T-cell (primary cell): ENCODE measurements around the gene C19orf53. TPM values are rescaled to one million over a fixed set of nuclear protein-coding genes. Genes with fewer than 3 reads are reported as not detected.

Source experiments
- ATAC-seq, 4 experiments: fragments of 200-7000 bp in 3 of 4; fragments of 150-1000 bp in 1 of 4; cut with Tn5 transposase; replicated peaks in 1 of 4; 1 replicate in 3 of 4; 2 replicates in 1 of 4; pipeline ENCODE4 v1.10.0; 2021; ENCODE audit warnings: moderate library complexity in 3 of 4, mild to moderate bottlenecking in 2 of 4, moderate number of reproducible peaks in 1 of 4
- CTCF ChIA-PET, 2 donors: fragments of 300-600 bp; sonication (Branson Sonifier 250); formaldehyde crosslinking; loops; one replicate each; lab custom pipeline; 2022; ENCODE audit warnings: antibody characterized with exemption in 2 of 2; lab: Charles Lee
- POLR2A ChIA-PET, 2 donors: fragments of 300-600 bp; sonication (Branson Sonifier 250); formaldehyde crosslinking; loops; one replicate each; lab custom pipeline; 2022; ENCODE audit warnings: antibody characterized with exemption in 2 of 2; lab: Charles Lee
- DNase-seq, 35 experiments: peaks; one replicate each; pipeline versions ENCODE4 v3.0.0 to v3.0.0-alpha.2; 2013 to 2023
- H3K27ac ChIP-seq: one replicate; pipeline ENCODE4 v1.5.1; 2013; ENCODE audit warnings: low read length
- H3K27me3 ChIP-seq, 2 experiments: replicated peaks in 1 of 2; 1 replicate in 1 of 2; 2 replicates in 1 of 2; pipeline versions ENCODE4 v1.6.1 to v1.7.0; 2013; ENCODE audit warnings: low read length in 1 of 2, mixed read lengths in 1 of 2; ENCODE audit not compliant: control insufficient read depth in 2 of 2, insufficient read depth in 2 of 2; ENCODE audit errors: extremely low read depth in 1 of 2
- H3K36me3 ChIP-seq, 2 donors: 1 replicate in 1 of 2; 2 replicates in 1 of 2; pipeline versions ENCODE4 v1.6.1 to v1.7.0; 2013; ENCODE audit warnings: low read length in 1 of 2; ENCODE audit not compliant: control insufficient read depth in 2 of 2, insufficient read depth in 1 of 2; ENCODE audit errors: extremely low read depth in 1 of 2
- H3K4me1 ChIP-seq, 2 experiments: 1 replicate in 1 of 2; 2 replicates in 1 of 2; pipeline versions ENCODE4 v1.6.1 to v1.7.0; 2013; ENCODE audit warnings: low read length in 2 of 2, mixed read lengths in 1 of 2; ENCODE audit not compliant: insufficient read depth in 2 of 2, control insufficient read depth in 1 of 2; ENCODE audit errors: extremely low read depth in 1 of 2
- H3K4me3 ChIP-seq, 2 donors: 1 replicate in 1 of 2; 2 replicates in 1 of 2; pipeline versions ENCODE4 v1.5.1 to v1.7.0; 2013; ENCODE audit warnings: mild to moderate bottlenecking in 2 of 2, low read length in 1 of 2, moderate library complexity in 1 of 2; ENCODE audit not compliant: control insufficient read depth in 1 of 2; ENCODE audit errors: extremely low read depth in 1 of 2
- H3K9me3 ChIP-seq: 2 replicates; pipeline ENCODE4 v1.7.0; 2013
- H3K27ac Mint-ChIP-seq, 2 donors: one replicate each; pipeline ENCODE4 v1.8.0; 2020 to 2021; ENCODE audit warnings: mild to moderate bottlenecking in 2 of 2, mixed read lengths in 2 of 2
- H3K27me3 Mint-ChIP-seq, 2 donors: one replicate each; pipeline ENCODE4 v1.8.0; 2021 to 2022; ENCODE audit warnings: mixed read lengths in 2 of 2
- H3K36me3 Mint-ChIP-seq: one replicate; pipeline ENCODE4 v1.8.0; 2021; ENCODE audit warnings: mixed read lengths
- H3K4me1 Mint-ChIP-seq, 3 donors: one replicate each; pipeline ENCODE4 v1.8.0; 2020 to 2022; ENCODE audit warnings: mixed read lengths in 3 of 3, mild to moderate bottlenecking in 1 of 3
- H3K4me3 Mint-ChIP-seq, 3 donors: one replicate each; pipeline ENCODE4 v1.8.0; 2020 to 2022; ENCODE audit warnings: mild to moderate bottlenecking in 3 of 3, mixed read lengths in 3 of 3, moderate library complexity in 3 of 3
- H3K9me3 Mint-ChIP-seq, 3 donors: one replicate each; pipeline ENCODE4 v1.8.0; 2020 to 2022; ENCODE audit warnings: mixed read lengths in 3 of 3
- WGBS: methylation state at CpG from one replicate; pipeline ENCODE4 v1.1.5; 2013; ENCODE audit warnings: missing lambda C conversion rate; ENCODE audit not compliant: insufficient coverage; 5-methylcytosine and 5-hydroxymethylcytosine counted together
- total RNA-seq, 35 experiments: library from RNA in 6 of 35; stranded (reverse) in 6 of 35; fragments of 120-200 nt in 1 of 35; gene quantifications; one replicate each; pipeline versions ENCODE4 v1.2.1 to v1.2.4 and lab custom pipeline; 2013 to 2026

The C19orf53 gene
- total RNA-seq, 5 donors from 2014 or later (not counting 1 experiment from before 2014, with no cell fraction given): 69.7 to 82.1 (median 76.8) TPM

DNA sequence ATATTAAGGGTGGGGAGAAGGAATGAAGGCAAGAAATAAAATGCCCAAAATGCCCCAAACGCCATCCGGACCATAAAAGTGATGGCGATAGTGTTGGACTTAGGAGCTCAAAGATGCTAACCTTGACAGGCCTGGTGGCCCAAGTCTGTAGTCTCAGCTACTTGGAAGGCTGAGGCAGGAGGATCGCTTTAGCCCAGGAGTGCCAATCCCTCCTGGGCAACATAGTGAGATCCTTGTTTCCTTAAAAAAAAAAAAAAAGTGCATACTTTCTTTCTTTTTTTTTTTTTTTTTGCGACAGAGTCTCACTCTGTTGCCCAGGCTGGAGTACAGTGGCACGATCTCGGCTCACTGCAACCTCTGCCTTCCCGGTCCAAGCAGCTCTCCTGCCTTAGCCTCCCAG lies 41.9 kb upstream of the C19orf53 start:
- H3K4me1 Mint-ChIP-seq: peaks cover 12 to 20% (median 16%) of the 10 kb centered on the region in 3 donors
- DNase-seq (no peak), ATAC-seq (no peak)
- H3K4me1 ChIP-seq: peaks cover 5 to 17% of the 10 kb centered on the region in 2 experiments
- no peaks in the 10 kb centered on the region for H3K27me3 ChIP-seq
- no peak overlapping the region for H3K27ac ChIP-seq
- CTCF ChIA-PET: interaction anchor here in 1 of 2 donors (0.5 to 1.2 kb wide), 2 partner anchors 16 to 1359 kb away, joined by 3 to 10 read pairs; a partner anchor contains a TSS
- H3K9me3 Mint-ChIP-seq: no peaks in the 10 kb centered on the region
- H3K36me3 ChIP-seq: peaks cover 0 to 6% of the 10 kb centered on the region in 2 donors
- H3K4me3 Mint-ChIP-seq: peak overlapping the region; percentile 75 to 94 (median 81)
- H3K27me3 Mint-ChIP-seq: no peaks in the 10 kb centered on the region
- no peaks in the 10 kb centered on the region for H3K36me3 Mint-ChIP-seq
- no peaks in the 10 kb centered on the region for H3K9me3 ChIP-seq
- WGBS: 86% methylated on average over 5 of the region's 8 CpGs
- H3K27ac Mint-ChIP-seq: no peak overlapping the region
- no peak overlapping the region for H3K4me3 ChIP-seq
- POLR2A ChIA-PET: interaction anchor here in 1 of 2 donors (0.5 to 0.7 kb wide), 2 partner anchors 140 to 567 kb away, joined by 3 to 7 read pairs; no protein-coding TSS in a partner anchor

DNA sequence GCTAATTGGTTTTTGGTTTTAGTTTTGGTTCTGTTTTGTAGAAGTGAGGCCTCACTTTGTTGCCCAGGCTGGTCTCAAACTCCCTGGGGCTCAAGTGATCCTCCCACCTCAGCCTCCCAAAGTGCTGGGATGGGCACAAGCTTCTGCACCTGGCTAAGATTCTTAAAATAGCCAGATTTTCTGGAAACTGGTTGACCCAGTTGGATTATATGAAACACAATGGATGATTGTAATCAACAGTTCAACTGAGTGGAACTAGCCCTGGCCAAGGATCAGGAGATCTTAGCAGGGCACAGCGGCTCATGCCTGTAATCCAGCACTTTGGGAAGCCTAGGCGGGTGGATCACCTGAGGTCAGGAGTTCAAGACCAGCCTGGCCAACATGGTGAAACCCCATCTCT lies 39.5 kb upstream of the C19orf53 start:
- Histone ChIP-seq H3K27ac (no peak overlapping the region), H3K9me3 (no peaks in the 10 kb centered on the region), H3K27me3 (no peaks in the 10 kb centered on the region), H3K36me3 (peaks cover 0 to 6% of the 10 kb centered on the region in 2 donors), H3K4me1 (peaks cover 5 to 17% of the 10 kb centered on the region in 2 experiments), H3K4me3 (no peak overlapping the region)
- Mint-ChIP-seq H3K27me3 (no peaks in the 10 kb centered on the region), H3K4me3 (no peak overlapping the region), H3K36me3 (no peaks in the 10 kb centered on the region), H3K4me1 (peaks cover 12 to 20% (median 16%) of the 10 kb centered on the region in 3 donors), H3K9me3 (no peaks in the 10 kb centered on the region), H3K27ac (no peak overlapping the region)
- ChIA-PET CTCF (interaction anchor here in 1 of 2 donors (0.7 kb wide), 1 partner anchor 837 kb away, joined by 6 read pairs; the partner anchor contains the start of gene NDUFB7), POLR2A (no interaction called here)
- no peak for ATAC-seq
- 100% methylated on average over 1 of the region's 2 CpGs for WGBS
- no peak for DNase-seq

DNA sequence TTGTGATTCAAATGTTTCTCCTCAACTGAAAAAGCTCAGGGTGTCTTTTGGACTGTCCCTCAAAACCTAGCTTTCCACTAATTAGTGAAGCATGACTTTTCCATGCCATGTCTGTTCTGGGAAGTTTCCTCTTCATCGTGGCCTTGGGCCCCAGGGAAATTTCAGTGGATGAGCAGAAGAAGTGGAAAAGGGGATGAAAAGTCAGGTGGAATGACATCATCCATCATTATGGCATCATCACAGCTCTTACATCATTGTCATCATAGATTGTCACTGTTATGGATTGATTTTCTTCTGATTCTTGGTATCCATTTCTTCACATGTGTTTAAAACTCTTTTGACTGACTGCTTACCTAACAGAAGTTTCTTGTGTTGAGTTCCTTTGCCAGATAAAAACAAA lies 36.2 kb upstream of the C19orf53 start:
- Mint-ChIP-seq H3K36me3 (no peaks in the 10 kb centered on the region), H3K4me1 (no peaks in the 10 kb centered on the region), H3K4me3 (no peak overlapping the region), H3K27me3 (no peaks in the 10 kb centered on the region), H3K9me3 (no peaks in the 10 kb centered on the region), H3K27ac (no peak overlapping the region)
- Histone ChIP-seq H3K27ac (no peak overlapping the region), H3K4me3 (no peak overlapping the region), H3K36me3 (peaks cover 0 to 6% of the 10 kb centered on the region in 2 donors), H3K27me3 (no peaks in the 10 kb centered on the region), H3K9me3 (no peaks in the 10 kb centered on the region), H3K4me1 (no peaks in the 10 kb centered on the region)
- ATAC-seq (no peak), DNase-seq (no peak)
- WGBS: no CpG with 5 or more reads among the region's 1 CpG
- ChIA-PET CTCF (interaction anchor here in 1 of 2 donors (0.6 kb wide), 1 partner anchor 82 kb away, joined by 3 read pairs; no protein-coding TSS in a partner anchor), POLR2A (no interaction called here)

DNA sequence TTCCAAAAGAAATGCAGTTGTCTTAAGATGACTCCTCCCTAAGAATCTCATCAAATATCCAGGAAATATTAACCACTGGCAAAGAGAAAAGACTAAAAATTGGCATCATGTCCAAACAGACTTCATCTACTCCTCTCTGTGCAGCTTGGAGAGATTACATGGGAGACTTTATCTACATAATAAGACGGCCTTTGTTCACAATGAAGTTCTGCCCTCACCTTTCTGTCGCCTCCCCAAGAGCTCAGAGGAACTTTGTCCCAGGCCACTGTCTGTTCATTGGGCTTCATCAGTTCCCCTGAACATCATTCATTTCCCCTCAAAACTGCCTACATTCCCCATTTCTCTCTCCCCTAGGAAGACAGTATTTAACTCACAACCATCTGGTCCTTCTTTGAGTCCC lies 32.4 kb upstream of the C19orf53 start:
- Mint-ChIP-seq H3K36me3 (no peaks in the 10 kb centered on the region), H3K4me3 (no peak overlapping the region)

DNA sequence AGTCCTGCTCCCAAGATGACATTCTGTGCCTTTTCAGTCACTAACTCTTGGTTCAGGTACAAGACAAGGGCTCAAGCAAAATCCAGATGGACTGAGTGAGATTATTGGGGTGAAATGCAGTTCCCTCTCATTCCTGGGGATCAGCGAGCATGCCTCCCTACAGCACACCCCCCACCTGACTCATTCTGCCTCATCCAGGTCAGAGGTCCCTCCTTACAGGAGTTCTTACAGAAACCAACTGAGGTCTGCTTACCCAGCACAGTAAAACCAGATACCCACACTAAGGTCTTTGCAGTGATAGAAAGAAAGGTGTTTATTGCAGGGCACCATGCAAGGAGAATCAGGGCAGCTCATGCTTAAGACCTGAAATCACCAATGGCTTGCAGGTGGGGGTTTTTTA lies 31.5 kb upstream of the C19orf53 start:
- H3K27me3 Mint-ChIP-seq: no peaks in the 10 kb centered on the region
- no peak overlapping the region for H3K27ac Mint-ChIP-seq
- H3K4me3 Mint-ChIP-seq: no peak overlapping the region
- CTCF ChIA-PET: no interaction called here
- POLR2A ChIA-PET: no interaction called here
- no peaks in the 10 kb centered on the region for H3K36me3 Mint-ChIP-seq
- H3K27me3 ChIP-seq: no peaks in the 10 kb centered on the region
- H3K4me3 ChIP-seq: no peak overlapping the region
- H3K27ac ChIP-seq: no peak overlapping the region
- H3K4me1 Mint-ChIP-seq: peaks cover 0 to 9% (median 8%) of the 10 kb centered on the region in 3 donors
- WGBS: no CpG with 5 or more reads among the region's 1 CpG
- no peaks in the 10 kb centered on the region for H3K36me3 ChIP-seq
- DNase-seq (no peak), ATAC-seq (no peak)
- peaks cover 0 to 6% of the 10 kb centered on the region in 2 experiments for H3K4me1 ChIP-seq
- H3K9me3 Mint-ChIP-seq: no peaks in the 10 kb centered on the region
- H3K9me3 ChIP-seq: no peaks in the 10 kb centered on the region

More for the DNA sequence above, 32.4 kb upstream of the C19orf53 start:
- ATAC-seq (no peak), DNase-seq (no peak)
- 90% methylated on average over 2 of the region's 2 CpGs for WGBS
- CTCF ChIA-PET: interaction anchor here in 1 of 2 donors (0.6 to 0.7 kb wide), 2 partner anchors 13 to 146 kb away, joined by 3 to 6 read pairs; no protein-coding TSS in a partner anchor
- no peaks in the 10 kb centered on the region for H3K27me3 ChIP-seq
- H3K27ac Mint-ChIP-seq: no peak overlapping the region
- POLR2A ChIA-PET: no interaction called here
- no peak overlapping the region for H3K27ac ChIP-seq
- H3K4me1 ChIP-seq: no peaks in the 10 kb centered on the region
- no peaks in the 10 kb centered on the region for H3K9me3 Mint-ChIP-seq
- no peaks in the 10 kb centered on the region for H3K9me3 ChIP-seq
- no peaks in the 10 kb centered on the region for H3K27me3 Mint-ChIP-seq
- no peaks in the 10 kb centered on the region for H3K36me3 ChIP-seq
- peaks cover 0 to 2% (median 1%) of the 10 kb centered on the region in 3 donors for H3K4me1 Mint-ChIP-seq
- H3K4me3 ChIP-seq: no peak overlapping the region

DNA sequence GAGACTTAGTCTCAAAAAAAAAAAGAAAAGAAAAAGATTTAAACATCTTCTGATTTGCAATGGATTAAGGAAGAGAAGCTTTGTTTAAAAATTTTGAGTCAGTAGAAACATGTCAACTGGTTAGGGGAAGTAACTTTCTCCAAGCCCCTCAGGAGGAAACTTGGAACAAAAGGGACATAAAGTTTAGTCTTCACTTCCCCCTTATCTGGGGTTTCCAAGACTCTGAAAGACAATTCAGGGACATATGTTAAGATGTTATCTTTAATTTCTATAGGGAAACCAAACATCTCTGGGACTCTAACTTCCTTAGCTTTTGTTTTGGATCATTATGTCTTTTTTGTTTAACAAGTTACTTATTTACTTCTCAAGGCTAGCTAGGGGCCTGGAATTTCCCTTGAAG lies 30.1 kb upstream of the C19orf53 start:
- H3K4me3 Mint-ChIP-seq: no peak overlapping the region
- POLR2A ChIA-PET: interaction anchor here in 1 of 2 donors (0.6 kb wide), 1 partner anchor 25 kb away, joined by 3 read pairs; no protein-coding TSS in a partner anchor
- H3K27me3 ChIP-seq: no peaks in the 10 kb centered on the region
- H3K27ac Mint-ChIP-seq: no peak overlapping the region
- H3K27ac ChIP-seq: no peak overlapping the region
- ATAC-seq (no peak), DNase-seq (no peak)
- H3K9me3 ChIP-seq: no peaks in the 10 kb centered on the region
- no peak overlapping the region for H3K4me3 ChIP-seq
- peaks cover 3 to 16% of the 10 kb centered on the region in 2 experiments for H3K4me1 ChIP-seq
- no peaks in the 10 kb centered on the region for H3K9me3 Mint-ChIP-seq
- H3K27me3 Mint-ChIP-seq: no peaks in the 10 kb centered on the region
- H3K36me3 ChIP-seq: no peaks in the 10 kb centered on the region
- H3K36me3 Mint-ChIP-seq: no peaks in the 10 kb centered on the region
- CTCF ChIA-PET: no interaction called here
- peaks cover 12 to 20% (median 20%) of the 10 kb centered on the region in 3 donors for H3K4me1 Mint-ChIP-seq
